GM12801 (cell line): ENCODE measurements around the gene RTP2.

Source experiments
- TF ChIP-seq, protein P1 (sequence below): IDR thresholded peaks from one replicate; pipeline ENCODE4 v1.5.1; 2011; ENCODE audit warnings: control low read depth; ENCODE audit not compliant: insufficient read length; ENCODE audit errors: extremely low read depth

Gene RTP2

DNA sequence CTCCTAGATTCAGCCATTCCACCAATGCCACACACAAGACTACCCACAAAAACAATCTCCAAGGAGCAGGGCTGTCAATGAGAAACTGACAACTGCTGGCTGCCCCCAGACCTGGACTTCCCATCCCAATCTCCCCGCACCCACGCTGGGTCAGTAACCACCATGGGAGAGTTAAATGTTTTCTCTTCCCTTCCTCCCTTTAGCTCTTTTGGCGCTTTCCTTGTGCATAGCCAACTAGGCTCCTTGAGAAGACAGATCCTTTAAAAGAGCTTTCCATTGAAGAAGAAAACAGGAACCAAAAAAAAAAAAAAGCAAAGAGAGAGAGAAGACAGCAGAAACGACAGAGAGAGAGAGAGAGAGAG, 34.6 kb upstream of the RTP2 start:
- TF ChIP-seq, protein P1, sequence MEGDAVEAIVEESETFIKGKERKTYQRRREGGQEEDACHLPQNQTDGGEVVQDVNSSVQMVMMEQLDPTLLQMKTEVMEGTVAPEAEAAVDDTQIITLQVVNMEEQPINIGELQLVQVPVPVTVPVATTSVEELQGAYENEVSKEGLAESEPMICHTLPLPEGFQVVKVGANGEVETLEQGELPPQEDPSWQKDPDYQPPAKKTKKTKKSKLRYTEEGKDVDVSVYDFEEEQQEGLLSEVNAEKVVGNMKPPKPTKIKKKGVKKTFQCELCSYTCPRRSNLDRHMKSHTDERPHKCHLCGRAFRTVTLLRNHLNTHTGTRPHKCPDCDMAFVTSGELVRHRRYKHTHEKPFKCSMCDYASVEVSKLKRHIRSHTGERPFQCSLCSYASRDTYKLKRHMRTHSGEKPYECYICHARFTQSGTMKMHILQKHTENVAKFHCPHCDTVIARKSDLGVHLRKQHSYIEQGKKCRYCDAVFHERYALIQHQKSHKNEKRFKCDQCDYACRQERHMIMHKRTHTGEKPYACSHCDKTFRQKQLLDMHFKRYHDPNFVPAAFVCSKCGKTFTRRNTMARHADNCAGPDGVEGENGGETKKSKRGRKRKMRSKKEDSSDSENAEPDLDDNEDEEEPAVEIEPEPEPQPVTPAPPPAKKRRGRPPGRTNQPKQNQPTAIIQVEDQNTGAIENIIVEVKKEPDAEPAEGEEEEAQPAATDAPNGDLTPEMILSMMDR, result no peak

DNA sequence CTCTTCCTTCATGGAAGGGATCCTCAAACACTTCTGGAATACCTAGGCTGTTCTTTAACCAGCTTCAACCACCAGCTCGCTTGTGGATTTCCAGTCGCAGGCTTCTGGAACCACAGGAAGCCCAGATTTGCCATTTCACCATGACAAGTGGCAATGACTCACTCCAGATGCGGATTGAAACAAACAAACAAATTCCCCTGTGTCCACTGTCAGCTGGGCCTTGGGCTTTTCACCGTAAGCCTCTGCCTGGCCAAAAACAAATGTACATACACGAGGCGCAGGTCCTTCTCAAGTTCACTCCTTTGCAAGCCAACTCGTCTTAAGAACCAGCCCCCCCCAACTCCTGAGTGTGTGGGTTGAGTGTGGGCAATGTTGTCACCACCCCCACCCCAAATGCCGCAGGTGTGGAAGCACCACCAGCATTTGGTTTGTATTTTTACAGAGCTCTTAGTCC, 34.1 kb upstream of the RTP2 start:
- TF ChIP-seq, protein P1, result no peak

DNA sequence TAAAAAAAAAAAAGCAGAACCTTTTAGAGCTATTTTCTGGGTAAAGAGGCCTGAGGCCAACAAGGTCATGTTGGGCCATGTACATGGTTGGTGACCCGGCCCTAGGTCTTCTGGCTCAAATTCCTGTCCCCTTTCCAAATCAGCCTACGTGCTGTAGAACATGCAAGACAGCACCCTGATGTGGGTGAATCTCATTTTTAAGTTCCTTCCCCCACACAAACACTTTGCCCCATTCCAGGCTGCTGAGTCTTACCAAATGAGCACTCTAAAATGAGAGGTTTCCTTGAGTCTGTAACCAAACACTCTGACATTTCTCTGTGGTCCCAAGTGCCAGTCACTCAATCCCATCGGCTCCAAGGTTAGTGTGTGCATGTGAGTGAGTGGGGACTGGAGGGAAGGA, 33.5 kb upstream of the RTP2 start:
- TF ChIP-seq, protein P1, result no peak

GRCh38 chr3:187735383-187735782, 33.0 kb upstream of the RTP2 start:
- TF ChIP-seq, protein P1, result no peak

DNA sequence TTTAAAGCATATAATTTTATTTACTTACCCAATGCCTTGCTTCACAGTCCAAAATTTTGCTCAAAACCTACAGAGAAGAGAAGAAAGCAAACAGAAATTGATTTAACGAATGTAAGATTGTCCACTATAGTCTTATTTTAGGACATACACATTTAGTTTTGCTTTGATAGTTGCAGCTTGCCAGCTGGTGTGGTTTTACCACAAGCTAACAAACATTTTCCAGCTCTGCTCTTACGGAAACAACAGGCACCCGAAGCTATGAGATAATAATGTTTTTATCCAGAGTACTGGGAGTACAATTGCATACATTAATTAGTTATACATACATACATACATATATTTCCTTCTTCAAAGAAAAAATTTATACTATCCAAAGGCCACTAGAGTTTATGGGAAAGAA, 32.5 kb upstream of the RTP2 start:
- TF ChIP-seq, protein P1, result no peak

DNA sequence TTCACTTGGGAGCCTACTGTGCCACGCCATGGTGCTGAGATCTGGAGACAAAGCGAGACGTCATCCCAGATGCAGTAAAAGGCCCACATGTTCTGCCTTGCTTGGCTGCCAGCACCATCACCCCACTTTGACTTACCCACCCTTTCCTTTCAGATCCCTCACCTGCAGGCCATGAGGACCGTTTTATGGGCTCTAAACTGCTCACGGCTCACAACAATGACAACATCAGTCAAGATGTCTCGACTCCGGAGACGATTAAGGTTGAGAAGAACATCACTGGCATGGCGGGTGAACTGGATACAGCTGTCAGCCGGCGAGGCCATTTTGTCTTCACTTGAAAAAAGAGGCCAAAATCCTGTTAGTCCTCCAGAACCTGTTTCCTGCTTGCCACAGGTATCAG, 31.0 kb upstream of the RTP2 start:
- TF ChIP-seq, protein P1, result no peak

GRCh38 chr3:187729598-187729997, 27.2 kb upstream of the RTP2 start:
- TF ChIP-seq, protein P1, result no peak
